Body of pancreas (tissue), 4 donors: ENCODE measurements around the gene HPS6.

ENCODE experiments used
- CTCF ChIP-seq, 7 experiments: fragments of 450-650 bp in 4 of 7; fragments of 200-600 bp in 3 of 7; sonication (generic) in 3 of 7; IDR thresholded peaks; one replicate each; pipeline ENCODE4 v1.5.1; 2016 to 2019; ENCODE audit warnings: antibody characterized with exemption in 7 of 7
- POLR2A ChIP-seq, 3 donors: fragments of 450-650 bp; IDR thresholded peaks; one replicate each; pipeline ENCODE4 v1.6.1; 2016; ENCODE audit warnings: antibody characterized with exemption in 3 of 3, mild to moderate bottlenecking in 2 of 3

GRCh38 chr10:102064503-102064867, 664 bp upstream of the HPS6 start:
- no peak for TF ChIP-seq CTCF (IDR thresholded peaks at IDR 0.05)
- no peak for TF ChIP-seq POLR2A (IDR thresholded peaks at IDR 0.05)
